Activated CD8-positive, alpha-beta T cell treated with anti-CD3 and anti-CD28 coated beads, Interleukin-2, amount 10 ng/mL, durations not matched to agents 7 days and 5 days (primary cell): ENCODE data around the gene RXFP1. TPM values are rescaled to one million over a fixed set of nuclear protein-coding genes. Genes with fewer than 3 reads are reported as not detected.

Source experiments
- ATAC-seq: fragments of 150-1000 bp; cut with Tn5 transposase; one replicate; pipeline ENCODE4 v1.10.0; 2021; ENCODE audit warnings: moderate library complexity
- CTCF ChIA-PET: fragments of 350-600 bp; sonication (Branson Sonifier 250); formaldehyde crosslinking; loops from one replicate; lab custom pipeline; 2021; ENCODE audit warnings: antibody characterized with exemption; lab: Charles Lee
- POLR2A ChIA-PET: fragments of 350-600 bp; sonication (Branson Sonifier 250); formaldehyde crosslinking; loops from one replicate; lab custom pipeline; 2021; ENCODE audit warnings: antibody characterized with exemption; lab: Charles Lee
- DNase-seq: peaks from one replicate; pipeline ENCODE4 v3.0.0-alpha.2; 2020
- H3K27ac Mint-ChIP-seq: one replicate; pipeline ENCODE4 v1.8.0; 2021; ENCODE audit warnings: mild to moderate bottlenecking, mixed read lengths
- H3K27me3 Mint-ChIP-seq: one replicate; pipeline ENCODE4 v1.8.0; 2021; ENCODE audit warnings: low read depth, mixed read lengths
- H3K36me3 Mint-ChIP-seq: one replicate; pipeline ENCODE4 v1.8.0; 2021; ENCODE audit warnings: low read depth, mixed read lengths
- H3K4me1 Mint-ChIP-seq: one replicate; pipeline ENCODE4 v1.8.0; 2021; ENCODE audit warnings: low read depth, mixed read lengths
- H3K4me3 Mint-ChIP-seq: one replicate; pipeline ENCODE4 v1.8.0; 2021; ENCODE audit warnings: mild to moderate bottlenecking, mixed read lengths
- H3K9me3 Mint-ChIP-seq: one replicate; pipeline ENCODE4 v1.8.0; 2022; ENCODE audit warnings: mixed read lengths; ENCODE audit not compliant: insufficient read depth
- total RNA-seq, 2 experiments: library from RNA; stranded (reverse); gene quantifications; one replicate each; pipeline ENCODE4 v1.2.3, GENCODE V29; 2021

RXFP1 gene
- total RNA-seq, 2 experiments from 2014 or later: not detected

GRCh38 chr4:158530381-158530780, 8.7 kb downstream of the RXFP1 start:
- ChIA-PET CTCF (no interaction called here), POLR2A (no interaction called here)
- no peak overlapping the region for H3K4me3 Mint-ChIP-seq
- no peaks in the 10 kb centered on the region for H3K27me3 Mint-ChIP-seq
- no peak overlapping the region for H3K27ac Mint-ChIP-seq
- H3K36me3 Mint-ChIP-seq: no peaks in the 10 kb centered on the region
- ATAC-seq (no peak), DNase-seq (no peak)
- H3K4me1 Mint-ChIP-seq: no peaks in the 10 kb centered on the region
- H3K9me3 Mint-ChIP-seq: no peaks in the 10 kb centered on the region

- CTCF ChIA-PET: no interaction called here
- H3K4me3 Mint-ChIP-seq: no peak overlapping the region
- H3K27me3 Mint-ChIP-seq: no peaks in the 10 kb centered on the region
- no peaks in the 10 kb centered on the region for H3K9me3 Mint-ChIP-seq
- H3K36me3 Mint-ChIP-seq: no peaks in the 10 kb centered on the region
- no peak overlapping the region for H3K27ac Mint-ChIP-seq
- no peaks in the 10 kb centered on the region for H3K4me1 Mint-ChIP-seq
- ATAC-seq (no peak), DNase-seq (no peak)
- POLR2A ChIA-PET: no interaction called here
Measured at GRCh38 chr4:158530898-158531297, 9.2 kb downstream of the RXFP1 start.

GRCh38 chr4:158532556-158533231, 11.0 kb downstream of the RXFP1 start:
- Mint-ChIP-seq H3K36me3 (no peaks in the 10 kb centered on the region), H3K9me3 (no peaks in the 10 kb centered on the region), H3K27me3 (no peaks in the 10 kb centered on the region), H3K4me3 (no peak overlapping the region), H3K4me1 (no peaks in the 10 kb centered on the region), H3K27ac (no peak overlapping the region)
- DNase-seq: no peak
- ChIA-PET POLR2A (no interaction called here), CTCF (no interaction called here)
- ATAC-seq: no peak

- CTCF ChIA-PET: no interaction called here
- no peak for DNase-seq
- Mint-ChIP-seq H3K36me3 (no peaks in the 10 kb centered on the region), H3K4me1 (no peaks in the 10 kb centered on the region), H3K9me3 (no peaks in the 10 kb centered on the region), H3K27ac (no peak overlapping the region), H3K4me3 (no peak overlapping the region), H3K27me3 (no peaks in the 10 kb centered on the region)
- POLR2A ChIA-PET: no interaction called here
- ATAC-seq: no peak
Measured at GRCh38 chr4:158534727-158535126, 13.0 kb downstream of the RXFP1 start.

- POLR2A ChIA-PET: no interaction called here
- ATAC-seq (no peak), DNase-seq (no peak)
- Mint-ChIP-seq H3K9me3 (no peaks in the 10 kb centered on the region), H3K36me3 (no peaks in the 10 kb centered on the region), H3K4me3 (no peak overlapping the region), H3K27me3 (no peaks in the 10 kb centered on the region), H3K27ac (no peak overlapping the region), H3K4me1 (no peaks in the 10 kb centered on the region)
- CTCF ChIA-PET: no interaction called here
Measured at GRCh38 chr4:158535130-158535614, 13.5 kb downstream of the RXFP1 start.

GRCh38 chr4:158536833-158537232, 15.2 kb downstream of the RXFP1 start:
- CTCF ChIA-PET: no interaction called here
- no peak for ATAC-seq
- Mint-ChIP-seq H3K9me3 (no peaks in the 10 kb centered on the region), H3K36me3 (no peaks in the 10 kb centered on the region), H3K4me1 (no peaks in the 10 kb centered on the region), H3K4me3 (no peak overlapping the region), H3K27me3 (no peaks in the 10 kb centered on the region), H3K27ac (no peak overlapping the region)
- POLR2A ChIA-PET: no interaction called here
- no peak for DNase-seq

- ChIA-PET POLR2A (no interaction called here), CTCF (no interaction called here)
- Mint-ChIP-seq H3K27ac (no peak overlapping the region), H3K4me3 (no peak overlapping the region), H3K27me3 (no peaks in the 10 kb centered on the region), H3K9me3 (no peaks in the 10 kb centered on the region), H3K36me3 (no peaks in the 10 kb centered on the region), H3K4me1 (peaks cover 2% of the 10 kb centered on the region)
- ATAC-seq: no peak
- DNase-seq: no peak
Measured at GRCh38 chr4:158538176-158538575, 16.5 kb downstream of the RXFP1 start.

- POLR2A ChIA-PET: no interaction called here
- ATAC-seq (no peak), DNase-seq (no peak)
- peaks cover 2% of the 10 kb centered on the region for H3K4me1 Mint-ChIP-seq
- no peak overlapping the region for H3K27ac Mint-ChIP-seq
- no peaks in the 10 kb centered on the region for H3K27me3 Mint-ChIP-seq
- no peaks in the 10 kb centered on the region for H3K9me3 Mint-ChIP-seq
- H3K4me3 Mint-ChIP-seq: no peak overlapping the region
- CTCF ChIA-PET: no interaction called here
- H3K36me3 Mint-ChIP-seq: no peaks in the 10 kb centered on the region
Measured at GRCh38 chr4:158538911-158539310, 17.2 kb downstream of the RXFP1 start.

- ChIA-PET CTCF (no interaction called here), POLR2A (no interaction called here)
- H3K9me3 Mint-ChIP-seq: no peaks in the 10 kb centered on the region
- H3K27ac Mint-ChIP-seq: no peak overlapping the region
- no peak overlapping the region for H3K4me3 Mint-ChIP-seq
- no peak for ATAC-seq
- no peaks in the 10 kb centered on the region for H3K27me3 Mint-ChIP-seq
- H3K36me3 Mint-ChIP-seq: no peaks in the 10 kb centered on the region
- peaks cover 2% of the 10 kb centered on the region for H3K4me1 Mint-ChIP-seq
- DNase-seq: no peak
Measured at GRCh38 chr4:158540125-158540907, 18.6 kb downstream of the RXFP1 start.

GRCh38 chr4:158541506-158541905, 19.8 kb downstream of the RXFP1 start:
- CTCF ChIA-PET: no interaction called here
- Mint-ChIP-seq H3K9me3 (no peaks in the 10 kb centered on the region), H3K4me1 (peaks cover 2% of the 10 kb centered on the region), H3K36me3 (no peaks in the 10 kb centered on the region), H3K4me3 (no peak overlapping the region), H3K27me3 (no peaks in the 10 kb centered on the region), H3K27ac (no peak overlapping the region)
- POLR2A ChIA-PET: no interaction called here
- DNase-seq (no peak), ATAC-seq (no peak)

- POLR2A ChIA-PET: no interaction called here
Measured at GRCh38 chr4:158543191-158543590, 21.5 kb downstream of the RXFP1 start.

GRCh38 chr4:158544141-158544540, 22.5 kb downstream of the RXFP1 start:
- Mint-ChIP-seq H3K9me3 (no peaks in the 10 kb centered on the region), H3K4me3 (no peak overlapping the region), H3K27ac (no peak overlapping the region), H3K27me3 (no peaks in the 10 kb centered on the region), H3K4me1 (peaks cover 2% of the 10 kb centered on the region), H3K36me3 (no peaks in the 10 kb centered on the region)
- ATAC-seq (no peak), DNase-seq (no peak)
- CTCF ChIA-PET: no interaction called here
- POLR2A ChIA-PET: no interaction called here

More at GRCh38 chr4:158543191-158543590, 21.5 kb downstream of the RXFP1 start:
- no peaks in the 10 kb centered on the region for H3K9me3 Mint-ChIP-seq
- peaks cover 2% of the 10 kb centered on the region for H3K4me1 Mint-ChIP-seq
- no peak overlapping the region for H3K4me3 Mint-ChIP-seq
- no peaks in the 10 kb centered on the region for H3K36me3 Mint-ChIP-seq
- H3K27ac Mint-ChIP-seq: no peak overlapping the region
- H3K27me3 Mint-ChIP-seq: no peaks in the 10 kb centered on the region
- DNase-seq (no peak), ATAC-seq (no peak)
- CTCF ChIA-PET: no interaction called here
